Stomach smooth muscle (tissue), 2 donors: ENCODE measurements around the gene SLPI.

Experiments
- H3K27ac ChIP-seq: one replicate; pipeline ENCODE4 v1.7.0; 2013; ENCODE audit warnings: mild to moderate bottlenecking, low read length, inconsistent platforms
- H3K27me3 ChIP-seq, 2 donors: one replicate each; pipeline ENCODE4 v1.7.0; 2013; ENCODE audit warnings: low read length in 2 of 2; ENCODE audit not compliant: insufficient read depth in 2 of 2, control insufficient read depth in 1 of 2
- H3K36me3 ChIP-seq, 2 donors: one replicate each; pipeline ENCODE4 v1.7.0; 2013; ENCODE audit warnings: low read length in 2 of 2; ENCODE audit not compliant: control insufficient read depth in 2 of 2, insufficient read depth in 2 of 2
- H3K4me1 ChIP-seq: one replicate; pipeline ENCODE4 v1.7.0; 2013; ENCODE audit warnings: low read length; ENCODE audit not compliant: control insufficient read depth, insufficient read depth
- H3K4me3 ChIP-seq, 2 donors: one replicate each; pipeline ENCODE4 v1.7.0; 2013; ENCODE audit warnings: low read length in 2 of 2
- H3K9ac ChIP-seq, 2 donors: one replicate each; pipeline ENCODE4 v1.7.0; 2013; ENCODE audit warnings: low read length in 2 of 2, mild to moderate bottlenecking in 1 of 2
- H3K9me3 ChIP-seq, 2 donors: one replicate each; pipeline ENCODE4 v1.7.0; 2013; ENCODE audit warnings: low read length in 2 of 2; ENCODE audit not compliant: control insufficient read depth in 2 of 2
- donor health status: healthy.
- donor health status: Pancreatic carcinoma.

Gene SLPI

GRCh38 chr20:45269754-45270270 is 15.4 kb upstream of the SLPI start:
- no peak overlapping the region for H3K9ac ChIP-seq
- peaks cover 4 to 6% of the 10 kb centered on the region in 2 donors for H3K27me3 ChIP-seq

GRCh38 chr20:45269056-45269455 is 14.7 kb upstream of the SLPI start:
- Histone ChIP-seq H3K4me3 (no peak overlapping the region), H3K9ac (no peak overlapping the region), H3K27me3 (peaks cover 4 to 6% of the 10 kb centered on the region in 2 donors), H3K27ac (no peak overlapping the region), H3K9me3 (no peaks in the 10 kb centered on the region), H3K4me1 (no peaks in the 10 kb centered on the region), H3K36me3 (no peaks in the 10 kb centered on the region)

More at GRCh38 chr20:45269754-45270270, 15.4 kb upstream of the SLPI start:
- no peak overlapping the region for H3K4me3 ChIP-seq
- no peaks in the 10 kb centered on the region for H3K4me1 ChIP-seq
- no peak overlapping the region for H3K27ac ChIP-seq
- no peaks in the 10 kb centered on the region for H3K9me3 ChIP-seq
- H3K36me3 ChIP-seq: no peaks in the 10 kb centered on the region

- Histone ChIP-seq H3K4me3 (no peak overlapping the region), H3K27me3 (peaks cover 4 to 6% of the 10 kb centered on the region in 2 donors), H3K9ac (no peak overlapping the region), H3K27ac (no peak overlapping the region), H3K4me1 (no peaks in the 10 kb centered on the region), H3K36me3 (no peaks in the 10 kb centered on the region), H3K9me3 (no peaks in the 10 kb centered on the region)
Observed at GRCh38 chr20:45268531-45268930, 14.2 kb upstream of the SLPI start.

GRCh38 chr20:45266977-45267376 is 12.6 kb upstream of the SLPI start:
- no peak overlapping the region for H3K27ac ChIP-seq
- no peak overlapping the region for H3K4me3 ChIP-seq
- no peak overlapping the region for H3K9ac ChIP-seq
- no peaks in the 10 kb centered on the region for H3K36me3 ChIP-seq
- no peaks in the 10 kb centered on the region for H3K4me1 ChIP-seq
- no peaks in the 10 kb centered on the region for H3K9me3 ChIP-seq
- H3K27me3 ChIP-seq: peaks cover 0 to 4% of the 10 kb centered on the region in 2 donors

DNA sequence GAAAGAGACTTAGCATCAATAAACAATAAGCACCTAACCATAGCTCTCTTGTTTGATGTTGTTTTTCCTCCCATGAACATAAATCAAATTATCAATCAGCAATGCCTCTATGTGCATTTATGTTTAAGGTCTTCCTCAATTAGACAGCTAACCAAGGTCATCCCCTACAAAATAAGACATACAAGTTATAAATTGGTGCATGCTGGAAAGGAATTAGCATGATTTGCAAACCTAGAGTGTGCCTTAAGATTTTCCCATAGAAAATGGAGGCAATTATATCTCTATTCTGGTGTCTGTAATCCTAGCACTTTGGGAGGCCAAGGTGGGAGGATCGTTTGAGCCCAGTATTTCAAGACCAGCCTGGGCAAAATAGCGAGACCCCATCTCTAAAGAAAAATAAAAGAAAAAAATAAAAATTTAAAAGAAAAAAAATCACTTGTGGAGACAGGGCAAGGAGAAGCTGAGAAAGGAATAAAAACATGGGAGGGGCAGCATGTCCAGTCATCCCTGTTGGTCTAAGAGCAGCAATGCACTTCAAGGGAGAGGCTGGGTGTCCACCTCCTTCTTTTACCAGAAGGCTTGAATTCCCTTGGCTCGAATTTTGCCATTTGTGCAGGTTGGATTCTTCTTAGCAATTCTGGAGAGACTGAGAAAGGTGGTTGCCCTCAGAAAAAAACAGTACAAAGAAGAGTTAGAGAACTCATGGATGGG is 9.3 kb upstream of the SLPI start:
- Histone ChIP-seq H3K4me3 (no peak overlapping the region), H3K4me1 (no peaks in the 10 kb centered on the region), H3K36me3 (no peaks in the 10 kb centered on the region), H3K9me3 (no peaks in the 10 kb centered on the region), H3K9ac (no peak overlapping the region), H3K27ac (no peak overlapping the region), H3K27me3 (peaks cover 0 to 6% of the 10 kb centered on the region in 2 donors)

DNA sequence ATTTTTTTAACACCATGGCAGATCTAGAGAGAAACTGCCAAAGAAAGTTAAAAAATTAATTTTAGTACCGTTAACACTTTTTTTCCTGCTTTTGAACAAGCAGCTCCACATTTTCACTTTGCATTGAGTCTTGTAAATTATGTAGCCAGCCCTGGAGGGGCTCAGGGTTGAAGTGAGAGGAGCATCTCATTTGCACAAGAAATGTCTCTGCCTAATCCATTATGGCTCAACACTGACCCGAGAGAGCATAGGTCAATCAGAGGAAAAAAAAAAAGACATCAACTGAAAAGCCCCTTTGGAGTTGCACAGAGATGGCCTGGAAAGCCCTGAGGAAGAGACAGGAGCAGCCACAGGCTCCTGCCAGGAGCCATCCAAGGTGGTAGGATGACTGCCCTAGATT is 4.3 kb upstream of the SLPI start:
- Histone ChIP-seq H3K36me3 (no peaks in the 10 kb centered on the region), H3K4me1 (peaks cover 5% of the 10 kb centered on the region), H3K27ac (no peak overlapping the region), H3K9ac (no peak overlapping the region), H3K9me3 (no peaks in the 10 kb centered on the region), H3K4me3 (no peak overlapping the region), H3K27me3 (peaks cover 0 to 5% of the 10 kb centered on the region in 2 donors)

- peaks cover 0 to 9% of the 10 kb centered on the region in 2 donors for H3K27me3 ChIP-seq
Observed at GRCh38 chr20:45258259-45258658, 3.9 kb upstream of the SLPI start.

DNA sequence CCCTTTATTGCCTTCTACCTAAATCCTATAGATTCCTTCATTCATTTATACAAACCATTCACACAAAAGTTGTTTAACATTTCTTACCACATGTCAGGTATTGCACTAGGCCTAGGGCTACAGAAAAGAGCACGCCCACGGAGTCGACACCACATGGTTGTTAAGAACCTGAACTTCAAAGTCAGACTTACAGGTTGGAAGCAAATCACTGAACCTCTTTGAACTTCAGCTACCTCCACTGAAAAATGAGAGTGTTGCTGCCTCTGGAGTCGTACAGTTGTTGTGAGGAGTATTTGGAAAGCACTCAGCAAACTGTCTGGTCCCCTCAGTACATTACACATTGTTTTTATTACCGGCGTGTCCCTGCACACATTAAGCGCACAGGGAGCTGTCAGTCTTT is 3.3 kb upstream of the SLPI start:
- Histone ChIP-seq H3K4me3 (no peak overlapping the region), H3K27ac (no peak overlapping the region), H3K9ac (no peak overlapping the region), H3K9me3 (no peaks in the 10 kb centered on the region), H3K27me3 (peaks cover 0 to 9% of the 10 kb centered on the region in 2 donors), H3K36me3 (no peaks in the 10 kb centered on the region), H3K4me1 (peaks cover 5% of the 10 kb centered on the region)

More at GRCh38 chr20:45258259-45258658, 3.9 kb upstream of the SLPI start:
- Histone ChIP-seq H3K27ac (no peak overlapping the region), H3K4me3 (no peak overlapping the region), H3K9ac (no peak overlapping the region), H3K4me1 (peaks cover 5% of the 10 kb centered on the region), H3K9me3 (no peaks in the 10 kb centered on the region), H3K36me3 (no peaks in the 10 kb centered on the region)

DNA sequence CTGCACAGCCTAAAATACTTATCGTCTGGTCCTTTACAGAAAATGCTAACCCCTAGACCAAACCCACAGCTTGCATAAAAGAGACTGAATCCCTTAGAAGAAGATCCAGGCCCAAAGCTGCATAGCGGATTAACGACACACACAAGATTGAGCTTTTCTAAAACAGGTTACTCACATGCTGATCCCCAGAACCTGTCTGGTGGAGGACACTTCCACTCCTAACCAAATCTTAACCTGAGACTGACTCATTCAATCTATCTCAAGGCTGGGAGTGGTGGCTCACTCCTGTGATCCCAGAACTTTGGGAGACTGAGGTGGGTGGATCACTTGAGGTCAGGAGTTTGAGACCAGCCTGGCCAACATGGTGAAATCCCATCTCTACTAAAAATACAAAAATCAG is 2.8 kb upstream of the SLPI start:
- Histone ChIP-seq H3K27me3 (peaks cover 0 to 12% of the 10 kb centered on the region in 2 donors), H3K4me3 (no peak overlapping the region), H3K4me1 (peaks cover 5% of the 10 kb centered on the region), H3K27ac (no peak overlapping the region), H3K36me3 (no peaks in the 10 kb centered on the region), H3K9me3 (no peaks in the 10 kb centered on the region), H3K9ac (no peak overlapping the region)

DNA sequence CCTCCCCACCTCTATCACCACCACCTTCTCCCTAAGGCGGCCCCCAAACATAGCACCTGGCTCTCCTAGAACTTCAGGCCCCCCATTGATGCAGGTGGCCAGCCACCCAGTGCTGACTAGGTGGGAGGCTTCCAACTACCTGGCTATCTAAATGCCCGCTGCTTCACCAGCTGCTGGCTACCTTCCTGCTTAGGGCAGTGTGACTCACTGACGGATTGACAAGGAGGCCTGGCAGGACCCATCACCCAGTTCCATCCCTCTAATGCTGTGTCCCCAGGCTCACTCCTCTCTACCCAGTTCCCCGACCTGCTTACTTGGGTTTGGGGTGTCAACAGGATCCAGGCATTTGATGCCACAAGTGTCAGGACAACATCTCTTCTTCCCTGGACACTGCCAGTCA is 1.1 kb downstream of the SLPI start:
- Histone ChIP-seq H3K27ac (no peak overlapping the region), H3K9ac (no peak overlapping the region), H3K9me3 (no peaks in the 10 kb centered on the region), H3K36me3 (no peaks in the 10 kb centered on the region), H3K4me3 (no peak overlapping the region), H3K4me1 (peaks cover 5% of the 10 kb centered on the region), H3K27me3 (peaks cover 0 to 9% of the 10 kb centered on the region in 2 donors)

DNA sequence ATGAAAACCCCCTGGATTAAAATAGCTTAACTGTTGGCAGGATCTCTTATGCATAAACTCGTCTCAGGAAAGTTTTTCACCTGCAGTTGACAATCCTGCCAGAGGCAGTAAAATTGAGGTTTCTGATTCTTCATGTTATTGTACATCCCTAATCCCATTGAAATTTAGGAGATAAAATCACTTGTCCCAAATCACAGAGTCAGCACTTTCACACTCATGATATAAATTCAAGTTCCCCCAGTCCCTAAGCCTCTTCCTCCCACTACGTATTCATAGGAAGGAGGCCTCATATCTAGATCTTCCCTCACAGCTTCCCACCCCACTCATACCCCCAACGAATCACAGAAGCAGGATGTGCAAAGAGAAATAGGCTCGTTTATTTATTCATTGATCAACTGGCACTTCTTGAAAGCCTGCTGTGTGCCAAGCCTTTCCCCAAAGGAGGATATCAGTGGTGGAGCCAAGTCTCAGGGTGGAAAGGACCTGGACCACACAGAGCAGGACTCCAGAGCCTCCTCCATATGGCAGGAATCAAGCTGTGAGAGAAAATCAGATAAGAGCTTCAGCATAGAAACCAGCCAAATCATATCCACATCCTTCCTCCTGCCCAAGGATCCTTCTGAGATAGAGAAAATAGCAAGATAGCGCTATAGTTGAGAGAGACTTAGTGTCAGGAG is 2.3 kb downstream of the SLPI start:
- Histone ChIP-seq H3K9me3 (no peaks in the 10 kb centered on the region), H3K9ac (no peak overlapping the region), H3K4me3 (no peak overlapping the region), H3K4me1 (peaks cover 5% of the 10 kb centered on the region), H3K27ac (no peak overlapping the region), H3K36me3 (no peaks in the 10 kb centered on the region), H3K27me3 (peaks cover 0 to 9% of the 10 kb centered on the region in 2 donors)
